Body of pancreas (tissue), 4 donors: ENCODE data around the gene CEP164. TPM values are rescaled to one million over a fixed set of nuclear protein-coding genes. Genes with fewer than 3 reads are reported as not detected.

ENCODE experiments used
- ATAC-seq: fragments of 150-250 bp; one replicate; pipeline ENCODE4 v1.9.1; 2016
- DNase-seq, 4 donors: peaks; one replicate each; pipeline ENCODE4 v3.0.0-alpha.2; 2019
- H3K27ac ChIP-seq, 4 donors: fragments of 200-600 bp; sonication (generic); 1 replicate in 3 of 4; 2 replicates in 1 of 4; pipeline versions ENCODE4 v1.5.1 to v1.6.1; 2016 to 2019; ENCODE audit warnings: mild to moderate bottlenecking in 1 of 4, mixed read lengths in 1 of 4, moderate library complexity in 1 of 4
- H3K27me3 ChIP-seq, 2 donors: fragments of 200-600 bp; sonication (generic); one replicate each; pipeline ENCODE4 v1.6.0; 2016; ENCODE audit warnings: mild to moderate bottlenecking in 1 of 2
- H3K36me3 ChIP-seq, 2 donors: fragments of 200-600 bp; sonication (generic); replicated peaks in 1 of 2; 2 replicates each; pipeline ENCODE4 v1.5.1; 2016; ENCODE audit warnings: low read depth in 2 of 2; ENCODE audit not compliant: insufficient read depth in 1 of 2
- H3K4me1 ChIP-seq: fragments of 200-600 bp; sonication (generic); one replicate; pipeline ENCODE4 v1.6.0; 2016
- H3K4me3 ChIP-seq, 2 donors: fragments of 200-600 bp; sonication (generic); 1 replicate in 1 of 2; 2 replicates in 1 of 2; pipeline ENCODE4 v1.5.1; 2016 to 2019
- H3K9me3 ChIP-seq, 3 donors: fragments of 200-600 bp; sonication (generic); 1 replicate in 2 of 3; 2 replicates in 1 of 3; pipeline ENCODE4 v1.5.1; 2016
- POLR2A ChIP-seq, 3 donors: fragments of 450-650 bp; IDR thresholded peaks; one replicate each; pipeline ENCODE4 v1.6.1; 2016; ENCODE audit warnings: antibody characterized with exemption in 3 of 3, mild to moderate bottlenecking in 2 of 3
- WGBS, 2 donors: methylation state at CpG; one replicate each; pipeline ENCODE4 v1.1.5; 2017; 5-methylcytosine and 5-hydroxymethylcytosine counted together
- intact Hi-C: fragments of 100-400 bp; cut with DNase I; formaldehyde crosslinking; loops from one replicate; pipeline ENCODE4 v1.15.1; 2023
- total RNA-seq, 2 donors: library from RNA; depleted of rRNA; stranded (reverse); fragments of >200 nt; gene quantifications; one replicate each; pipeline ENCODE4 v1.1.0, GENCODE V29; 2016
- TF ChIP-seq, protein P1 (sequence below), 7 experiments: fragments of 450-650 bp in 4 of 7; fragments of 200-600 bp in 3 of 7; sonication (generic) in 3 of 7; IDR thresholded peaks; one replicate each; pipeline ENCODE4 v1.5.1; 2016 to 2019; ENCODE audit warnings: antibody characterized with exemption in 7 of 7

Gene CEP164
- total RNA-seq, 2 donors from 2014 or later = 29.1 to 45.8 TPM

DNA sequence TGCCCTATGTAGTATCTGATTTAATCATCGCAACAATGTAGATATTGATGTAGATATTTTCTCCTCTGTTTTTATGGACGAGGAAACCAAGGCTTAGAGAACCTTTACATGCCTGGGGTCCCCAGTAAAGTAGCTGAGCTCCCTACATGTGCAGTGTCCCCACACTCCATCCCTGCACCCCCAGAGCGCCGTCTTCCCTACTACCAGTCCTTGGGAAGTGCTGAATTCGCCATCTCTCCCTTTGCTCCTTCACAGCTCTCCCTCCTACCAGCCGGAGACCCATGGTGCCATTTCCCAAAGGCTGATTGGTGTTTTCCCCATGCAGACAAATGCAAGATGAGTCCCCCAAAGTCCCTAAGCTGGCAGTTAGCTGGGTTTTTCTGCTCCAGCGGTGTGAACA lies 86.0 kb downstream of the CEP164 start:
- no peaks in the 10 kb centered on the region for H3K9me3 ChIP-seq
- intact Hi-C loops = no loop called here
- H3K36me3 ChIP-seq = peaks cover 0 to 4% of the 10 kb centered on the region in 2 donors
- H3K4me3 ChIP-seq = no peak overlapping the region
- WGBS, 2 donors = 94 to 95% methylated on average over 7 of the region's 7 CpGs
- no peak for DNase-seq
- ATAC-seq = no peak
- TF ChIP-seq, protein P1, sequence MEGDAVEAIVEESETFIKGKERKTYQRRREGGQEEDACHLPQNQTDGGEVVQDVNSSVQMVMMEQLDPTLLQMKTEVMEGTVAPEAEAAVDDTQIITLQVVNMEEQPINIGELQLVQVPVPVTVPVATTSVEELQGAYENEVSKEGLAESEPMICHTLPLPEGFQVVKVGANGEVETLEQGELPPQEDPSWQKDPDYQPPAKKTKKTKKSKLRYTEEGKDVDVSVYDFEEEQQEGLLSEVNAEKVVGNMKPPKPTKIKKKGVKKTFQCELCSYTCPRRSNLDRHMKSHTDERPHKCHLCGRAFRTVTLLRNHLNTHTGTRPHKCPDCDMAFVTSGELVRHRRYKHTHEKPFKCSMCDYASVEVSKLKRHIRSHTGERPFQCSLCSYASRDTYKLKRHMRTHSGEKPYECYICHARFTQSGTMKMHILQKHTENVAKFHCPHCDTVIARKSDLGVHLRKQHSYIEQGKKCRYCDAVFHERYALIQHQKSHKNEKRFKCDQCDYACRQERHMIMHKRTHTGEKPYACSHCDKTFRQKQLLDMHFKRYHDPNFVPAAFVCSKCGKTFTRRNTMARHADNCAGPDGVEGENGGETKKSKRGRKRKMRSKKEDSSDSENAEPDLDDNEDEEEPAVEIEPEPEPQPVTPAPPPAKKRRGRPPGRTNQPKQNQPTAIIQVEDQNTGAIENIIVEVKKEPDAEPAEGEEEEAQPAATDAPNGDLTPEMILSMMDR (IDR thresholded peaks at IDR 0.05) = no peak
- no peak for TF ChIP-seq POLR2A (IDR thresholded peaks at IDR 0.05)
- no peaks in the 10 kb centered on the region for H3K4me1 ChIP-seq
- H3K27me3 ChIP-seq = no peaks in the 10 kb centered on the region
- H3K27ac ChIP-seq = no peak overlapping the region

DNA sequence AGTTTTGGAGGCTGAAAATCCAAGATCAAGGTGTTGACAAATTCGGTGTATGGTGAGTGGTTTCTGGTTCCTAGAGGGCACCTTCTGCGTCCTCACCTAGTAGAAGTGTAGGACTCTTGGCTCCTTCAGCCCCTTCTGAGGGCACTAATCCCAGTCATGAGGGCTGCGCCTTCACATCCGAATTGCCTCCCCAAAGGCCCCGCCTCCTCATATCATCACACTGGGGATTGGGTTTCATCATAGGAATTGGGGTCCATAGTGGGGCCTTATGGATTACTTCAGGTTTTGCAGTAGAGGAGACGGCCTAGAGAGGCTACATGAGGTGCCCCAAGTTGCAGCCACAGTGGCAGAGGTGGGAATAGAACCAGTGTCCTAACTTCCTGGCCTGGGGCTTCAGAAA lies 87.1 kb downstream of the CEP164 start:
- TF ChIP-seq, protein P1 (IDR thresholded peaks at IDR 0.05) = no peak
- TF ChIP-seq POLR2A (IDR thresholded peaks at IDR 0.05) = no peak
- Histone ChIP-seq H3K4me3 (no peak overlapping the region), H3K4me1 (no peaks in the 10 kb centered on the region), H3K27me3 (no peaks in the 10 kb centered on the region), H3K9me3 (no peaks in the 10 kb centered on the region), H3K36me3 (peaks cover 0 to 4% of the 10 kb centered on the region in 2 donors), H3K27ac (no peak overlapping the region)
- intact Hi-C loops = no loop called here
- no peak for ATAC-seq
- DNase-seq = no peak
- WGBS, 2 donors = 86 to 96% methylated on average over 6 of the region's 6 CpGs

DNA sequence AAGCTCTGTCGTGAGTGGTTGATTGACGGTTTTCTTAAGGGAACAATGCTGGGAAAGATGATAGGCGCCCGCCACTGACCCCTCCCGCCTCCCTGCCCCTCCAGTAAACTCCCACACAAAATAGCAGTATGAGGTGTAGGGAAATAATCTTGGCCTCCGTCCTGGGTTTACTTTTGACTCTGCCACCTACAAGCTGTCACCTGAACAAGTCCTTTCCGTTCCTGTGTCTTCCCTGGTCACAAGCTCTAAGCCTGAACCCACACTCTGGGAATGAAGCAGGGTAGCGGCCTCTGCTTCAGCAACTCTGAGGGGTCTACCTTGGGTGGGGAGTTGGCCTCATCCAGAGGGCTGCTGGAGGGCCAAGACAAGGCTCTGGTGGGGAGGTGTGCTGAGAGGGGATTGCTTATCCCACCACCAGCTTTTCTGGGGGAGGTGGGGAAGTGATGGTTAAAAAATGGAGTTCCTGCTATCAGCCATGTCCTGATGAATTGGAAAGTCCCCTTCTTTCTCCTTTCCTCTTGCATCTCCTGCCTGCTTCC lies 87.8 kb downstream of the CEP164 start:
- no peaks in the 10 kb centered on the region for H3K9me3 ChIP-seq
- H3K27me3 ChIP-seq = no peaks in the 10 kb centered on the region
- WGBS, 2 donors = 51 to 69% methylated on average over 8 of the region's 8 CpGs
- DNase-seq = no peak
- TF ChIP-seq, protein P1 (IDR thresholded peaks at IDR 0.05) = no peak
- no peak for TF ChIP-seq POLR2A (IDR thresholded peaks at IDR 0.05)
- H3K4me1 ChIP-seq = no peaks in the 10 kb centered on the region
- intact Hi-C loops = no loop called here
- H3K4me3 ChIP-seq = no peak overlapping the region
- peaks cover 0 to 2% of the 10 kb centered on the region in 2 donors for H3K36me3 ChIP-seq
- H3K27ac ChIP-seq = no peak overlapping the region
- no peak for ATAC-seq

DNA sequence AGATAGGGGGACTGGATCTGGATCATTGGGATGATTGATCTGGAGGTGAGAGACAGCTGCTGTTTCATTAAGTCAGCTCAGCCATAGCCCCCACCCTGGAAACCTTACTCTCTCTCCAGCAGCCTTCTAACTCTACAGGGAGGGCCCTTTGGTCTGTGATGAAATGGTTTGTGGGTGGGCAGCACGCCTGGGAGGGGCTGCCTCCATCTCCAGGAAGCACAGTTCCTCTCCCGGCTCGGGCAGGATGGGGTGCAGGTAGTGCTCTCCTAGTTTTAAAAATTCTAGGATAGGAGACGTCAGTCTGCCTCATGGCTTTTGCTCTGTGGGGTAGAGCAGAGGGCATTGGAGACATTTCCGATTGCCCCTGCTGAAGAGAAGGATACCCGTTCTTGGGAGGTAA lies 89.7 kb downstream of the CEP164 start:
- intact Hi-C loops = no loop called here
- ATAC-seq (no peak), DNase-seq (no peak)
- Histone ChIP-seq H3K4me1 (no peaks in the 10 kb centered on the region), H3K27ac (no peak overlapping the region), H3K9me3 (no peaks in the 10 kb centered on the region), H3K4me3 (no peak overlapping the region), H3K27me3 (no peaks in the 10 kb centered on the region), H3K36me3 (no peaks in the 10 kb centered on the region)
- TF ChIP-seq, protein P1 (IDR thresholded peaks at IDR 0.05) = no peak
- TF ChIP-seq POLR2A (IDR thresholded peaks at IDR 0.05) = no peak
- 50% methylated on average over 6 of the region's 6 CpGs for WGBS, 2 donors

DNA sequence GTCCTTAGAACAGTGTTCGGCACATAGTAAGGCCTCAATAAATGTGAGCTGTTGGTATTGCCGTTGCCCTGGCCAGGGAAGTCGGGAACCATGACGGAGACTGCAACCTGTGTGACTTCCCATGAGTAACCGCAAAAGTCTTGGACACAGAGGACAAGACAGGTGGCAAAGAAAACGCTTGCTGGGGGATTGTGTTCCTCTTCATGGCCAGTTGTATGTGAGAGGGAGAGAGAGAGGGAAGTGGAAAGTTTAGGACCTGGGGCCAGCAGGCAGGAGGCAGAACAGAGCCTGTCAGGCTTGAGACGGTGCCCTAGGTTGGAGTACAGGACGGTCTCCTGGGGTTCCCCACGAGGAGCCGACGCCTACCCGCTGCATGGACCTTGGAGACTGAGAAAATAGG lies 90.2 kb downstream of the CEP164 start:
- H3K4me3 ChIP-seq = no peak overlapping the region
- intact Hi-C loops = no loop called here
- no peaks in the 10 kb centered on the region for H3K9me3 ChIP-seq
- WGBS, 2 donors = 59 to 65% methylated on average over 12 of the region's 12 CpGs
- DNase-seq (no peak), ATAC-seq (no peak)
- H3K27ac ChIP-seq = no peak overlapping the region
- no peaks in the 10 kb centered on the region for H3K4me1 ChIP-seq
- H3K36me3 ChIP-seq = no peaks in the 10 kb centered on the region
- H3K27me3 ChIP-seq = no peaks in the 10 kb centered on the region
- TF ChIP-seq POLR2A (IDR thresholded peaks at IDR 0.05) = no peak
- TF ChIP-seq, protein P1 (IDR thresholded peaks at IDR 0.05) = no peak
